ENCODE data around the gene GNAT3.

The GNAT3 gene

DNA sequence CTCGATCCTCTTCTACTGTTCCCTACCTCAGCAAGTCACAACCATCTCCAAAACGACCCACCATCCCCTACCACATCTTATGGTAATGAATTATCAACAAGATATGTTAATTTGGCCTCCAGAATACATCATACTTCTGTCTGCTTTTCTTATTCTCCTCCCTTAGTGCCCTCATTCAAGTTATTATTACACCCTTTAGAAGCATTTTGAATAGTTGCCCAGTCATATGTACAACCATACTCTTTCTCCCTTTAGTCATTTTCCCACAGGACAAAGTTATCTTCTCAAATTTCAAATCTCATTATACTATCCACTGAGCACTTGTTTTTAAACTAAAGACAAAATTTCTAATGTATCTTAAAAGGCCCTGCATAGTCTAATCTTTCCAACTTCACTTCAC, 71.0 kb downstream of the GNAT3 start:
- TF ChIP-seq, protein P1, sequence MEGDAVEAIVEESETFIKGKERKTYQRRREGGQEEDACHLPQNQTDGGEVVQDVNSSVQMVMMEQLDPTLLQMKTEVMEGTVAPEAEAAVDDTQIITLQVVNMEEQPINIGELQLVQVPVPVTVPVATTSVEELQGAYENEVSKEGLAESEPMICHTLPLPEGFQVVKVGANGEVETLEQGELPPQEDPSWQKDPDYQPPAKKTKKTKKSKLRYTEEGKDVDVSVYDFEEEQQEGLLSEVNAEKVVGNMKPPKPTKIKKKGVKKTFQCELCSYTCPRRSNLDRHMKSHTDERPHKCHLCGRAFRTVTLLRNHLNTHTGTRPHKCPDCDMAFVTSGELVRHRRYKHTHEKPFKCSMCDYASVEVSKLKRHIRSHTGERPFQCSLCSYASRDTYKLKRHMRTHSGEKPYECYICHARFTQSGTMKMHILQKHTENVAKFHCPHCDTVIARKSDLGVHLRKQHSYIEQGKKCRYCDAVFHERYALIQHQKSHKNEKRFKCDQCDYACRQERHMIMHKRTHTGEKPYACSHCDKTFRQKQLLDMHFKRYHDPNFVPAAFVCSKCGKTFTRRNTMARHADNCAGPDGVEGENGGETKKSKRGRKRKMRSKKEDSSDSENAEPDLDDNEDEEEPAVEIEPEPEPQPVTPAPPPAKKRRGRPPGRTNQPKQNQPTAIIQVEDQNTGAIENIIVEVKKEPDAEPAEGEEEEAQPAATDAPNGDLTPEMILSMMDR (IDR thresholded peaks at IDR 0.05; ENCODE audit: low read depth, low read length): no peak
- no peak for DNase-seq (ENCODE audit: extremely low read depth, low read depth)

GRCh38 chr7:80439894-80440821, 71.7 kb downstream of the GNAT3 start:
- no peak for DNase-seq (ENCODE audit: extremely low read depth, low read depth)
- TF ChIP-seq, protein P1 (IDR thresholded peaks at IDR 0.05; ENCODE audit: low read depth, low read length): no peak

DNA sequence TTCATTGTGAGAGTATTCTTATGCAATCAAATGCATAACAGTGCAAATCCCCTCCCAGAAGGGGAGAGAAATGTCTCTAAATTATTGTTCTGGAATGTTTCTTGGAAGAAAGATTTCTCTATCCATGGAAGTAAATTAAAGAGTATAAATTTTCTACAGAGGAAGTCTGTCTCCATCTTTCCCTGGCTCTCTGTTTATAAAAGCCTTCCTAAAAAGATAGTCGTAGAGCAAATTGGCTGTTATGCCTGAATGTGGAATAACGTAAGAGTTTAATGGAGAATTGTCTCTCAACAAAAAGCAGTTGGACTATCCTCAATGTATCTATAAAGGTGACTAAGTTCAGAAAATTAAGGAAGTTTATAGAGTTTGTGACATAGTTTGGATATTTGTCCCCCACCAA, 76.3 kb downstream of the GNAT3 start:
- no peak for DNase-seq (ENCODE audit: extremely low read depth, low read depth)
- TF ChIP-seq, protein P1 (IDR thresholded peaks at IDR 0.05; ENCODE audit: low read depth, low read length): no peak

DNA sequence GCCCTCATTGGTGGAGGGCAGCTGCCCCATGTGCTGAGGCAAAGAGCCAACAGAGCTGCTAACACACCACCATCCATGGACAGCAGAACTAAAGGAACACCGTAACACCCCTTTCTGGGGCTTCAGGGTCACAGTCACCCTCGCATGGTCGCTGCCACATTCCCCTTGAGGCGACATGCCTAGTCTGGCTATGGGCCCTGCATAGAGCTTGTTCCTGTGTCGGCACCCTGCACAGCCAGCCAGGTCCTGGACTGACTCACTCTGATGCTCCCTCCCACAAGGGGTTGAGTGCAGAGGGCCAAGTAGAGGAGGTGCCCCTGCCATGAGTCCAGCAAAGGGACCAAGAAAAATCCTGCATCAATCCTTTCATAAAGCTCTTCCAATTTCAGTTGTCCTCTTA, 77.8 kb downstream of the GNAT3 start:
- TF ChIP-seq, protein P1 (IDR thresholded peaks at IDR 0.05; ENCODE audit: low read depth, low read length): no peak
- DNase-seq (ENCODE audit: extremely low read depth, low read depth): no peak

- TF ChIP-seq, protein P1 (IDR thresholded peaks at IDR 0.05; ENCODE audit: low read depth, low read length): no peak
- no peak for DNase-seq (ENCODE audit: extremely low read depth, low read depth)
Measured at GRCh38 chr7:80432166-80432565, 79.7 kb downstream of the GNAT3 start.

- TF ChIP-seq, protein P1 (IDR thresholded peaks at IDR 0.05; ENCODE audit: low read depth, low read length): no peak
- DNase-seq (ENCODE audit: extremely low read depth, low read depth): no peak
Measured at GRCh38 chr7:80429181-80429580, 82.7 kb downstream of the GNAT3 start.
